ENCODE measurements around the gene PCDHA4.
"Not testable (repeated sequence)": the region's sequence is repeated elsewhere in the genome, so short reads cannot be mapped to it uniquely, and the experiment has no call there.

PCDHA4 gene

GRCh38 chr5:140796072-140796717 lies 10.7 kb upstream of the PCDHA4 start:
- H3K4me1 ChIP-seq (ENCODE audit: control insufficient read depth, insufficient read depth, low read length); H3K36me3 ChIP-seq (ENCODE audit: control insufficient read depth, insufficient read depth, low read length); H3K4me3 ChIP-seq (ENCODE audit: low read depth, low read length); H3K27me3 ChIP-seq (ENCODE audit: control insufficient read depth, insufficient read depth, low read length); H3K9ac ChIP-seq (ENCODE audit: low read depth, low read length); H3K27ac ChIP-seq (ENCODE audit: low read depth, low read length): not testable (repeated sequence)
- peaks cover 18% of the 10 kb centered on the region for H3K9me3 ChIP-seq (ENCODE audit: control insufficient read depth, insufficient read depth, low read length)

GRCh38 chr5:140796718-140797095 lies 10.2 kb upstream of the PCDHA4 start:
- Histone ChIP-seq H3K4me3 (ENCODE audit: low read depth, low read length) (no peak overlapping the region), H3K9ac (ENCODE audit: low read depth, low read length) (no peak overlapping the region), H3K36me3 (ENCODE audit: control insufficient read depth, insufficient read depth, low read length) (no peaks in the 10 kb centered on the region), H3K27ac (ENCODE audit: low read depth, low read length) (no peak overlapping the region), H3K9me3 (ENCODE audit: control insufficient read depth, insufficient read depth, low read length) (peaks cover 18% of the 10 kb centered on the region), H3K4me1 (ENCODE audit: control insufficient read depth, insufficient read depth, low read length) (no peaks in the 10 kb centered on the region), H3K27me3 (ENCODE audit: control insufficient read depth, insufficient read depth, low read length) (no peaks in the 10 kb centered on the region)

GRCh38 chr5:140800816-140801493 lies 5.9 kb upstream of the PCDHA4 start, which contains the start of gene PCDHA3:
Gene PCDHA3, plus strand, starts transcription at chr5:140801057.
- no peaks in the 10 kb centered on the region for H3K4me1 ChIP-seq (ENCODE audit: control insufficient read depth, insufficient read depth, low read length)

GRCh38 chr5:140801494-140801841 lies 5.4 kb upstream of the PCDHA4 start:
- H3K27ac ChIP-seq (ENCODE audit: low read depth, low read length): no peak overlapping the region
- H3K9ac ChIP-seq (ENCODE audit: low read depth, low read length): no peak overlapping the region
- H3K4me1 ChIP-seq (ENCODE audit: control insufficient read depth, insufficient read depth, low read length): no peaks in the 10 kb centered on the region
- H3K27me3 ChIP-seq (ENCODE audit: control insufficient read depth, insufficient read depth, low read length): no peaks in the 10 kb centered on the region
- no peak overlapping the region; the same call in 1 of the 2 replicates for H3K4me3 ChIP-seq (ENCODE audit: low read depth, low read length)
- peaks cover 14% of the 10 kb centered on the region; the same call in 1 of the 2 replicates for H3K9me3 ChIP-seq (ENCODE audit: control insufficient read depth, insufficient read depth, low read length)
- H3K36me3 ChIP-seq (ENCODE audit: control insufficient read depth, insufficient read depth, low read length): no peaks in the 10 kb centered on the region

More at GRCh38 chr5:140800816-140801493, 5.9 kb upstream of the PCDHA4 start, which contains the start of gene PCDHA3:
- no peaks in the 10 kb centered on the region for H3K36me3 ChIP-seq (ENCODE audit: control insufficient read depth, insufficient read depth, low read length)
- no peaks in the 10 kb centered on the region for H3K27me3 ChIP-seq (ENCODE audit: control insufficient read depth, insufficient read depth, low read length)
- no peak within 1 kb of the TSS for H3K9ac ChIP-seq (ENCODE audit: low read depth, low read length)
- no peak within 1 kb of the TSS for H3K27ac ChIP-seq (ENCODE audit: low read depth, low read length)
- H3K4me3 ChIP-seq (ENCODE audit: low read depth, low read length): no peak within 1 kb of the TSS; the same call in 1 of the 2 replicates
- H3K9me3 ChIP-seq (ENCODE audit: control insufficient read depth, insufficient read depth, low read length): peaks cover 14% of the 10 kb centered on the region; the same call in 1 of the 2 replicates

- H3K9me3 ChIP-seq (ENCODE audit: control insufficient read depth, insufficient read depth, low read length): peaks cover 14% of the 10 kb centered on the region; the same call in 1 of the 2 replicates
- H3K27me3 ChIP-seq (ENCODE audit: control insufficient read depth, insufficient read depth, low read length); H3K4me1 ChIP-seq (ENCODE audit: control insufficient read depth, insufficient read depth, low read length); H3K27ac ChIP-seq (ENCODE audit: low read depth, low read length); H3K4me3 ChIP-seq (ENCODE audit: low read depth, low read length); H3K36me3 ChIP-seq (ENCODE audit: control insufficient read depth, insufficient read depth, low read length); H3K9ac ChIP-seq (ENCODE audit: low read depth, low read length): not testable (repeated sequence)
Measured at GRCh38 chr5:140802381-140802780, 4.5 kb upstream of the PCDHA4 start.

GRCh38 chr5:140802781-140803271 lies 4.0 kb upstream of the PCDHA4 start:
- no peaks in the 10 kb centered on the region for H3K36me3 ChIP-seq (ENCODE audit: control insufficient read depth, insufficient read depth, low read length)
- H3K27me3 ChIP-seq (ENCODE audit: control insufficient read depth, insufficient read depth, low read length): no peaks in the 10 kb centered on the region
- no peak overlapping the region for H3K4me3 ChIP-seq (ENCODE audit: low read depth, low read length)
- no peak overlapping the region for H3K27ac ChIP-seq (ENCODE audit: low read depth, low read length)
- H3K9ac ChIP-seq (ENCODE audit: low read depth, low read length): no peak overlapping the region
- H3K4me1 ChIP-seq (ENCODE audit: control insufficient read depth, insufficient read depth, low read length): no peaks in the 10 kb centered on the region
- peaks cover 14% of the 10 kb centered on the region; the same call in 1 of the 2 replicates for H3K9me3 ChIP-seq (ENCODE audit: control insufficient read depth, insufficient read depth, low read length)

GRCh38 chr5:140808241-140808888 lies 1.5 kb downstream of the PCDHA4 start:
- not testable (repeated sequence) for H3K27me3 ChIP-seq (ENCODE audit: control insufficient read depth, insufficient read depth, low read length); H3K36me3 ChIP-seq (ENCODE audit: control insufficient read depth, insufficient read depth, low read length); H3K27ac ChIP-seq (ENCODE audit: low read depth, low read length); H3K9ac ChIP-seq (ENCODE audit: low read depth, low read length); H3K4me3 ChIP-seq (ENCODE audit: low read depth, low read length); H3K9me3 ChIP-seq (ENCODE audit: control insufficient read depth, insufficient read depth, low read length); H3K4me1 ChIP-seq (ENCODE audit: control insufficient read depth, insufficient read depth, low read length)

- Histone ChIP-seq H3K4me1 (ENCODE audit: control insufficient read depth, insufficient read depth, low read length) (no peaks in the 10 kb centered on the region), H3K36me3 (ENCODE audit: control insufficient read depth, insufficient read depth, low read length) (no peaks in the 10 kb centered on the region), H3K9me3 (ENCODE audit: control insufficient read depth, insufficient read depth, low read length) (no peaks in the 10 kb centered on the region)
Measured at GRCh38 chr5:140808889-140809291, 2.0 kb downstream of the PCDHA4 start.

GRCh38 chr5:140821375-140822280 lies 14.8 kb downstream of the PCDHA4 start, which contains the start of gene PCDHA5:
Gene PCDHA5, plus strand, starts transcription at chr5:140821613.
- Histone ChIP-seq H3K9ac (ENCODE audit: low read depth, low read length) (no peak within 1 kb of the TSS), H3K4me1 (ENCODE audit: control insufficient read depth, insufficient read depth, low read length) (no peaks in the 10 kb centered on the region), H3K4me3 (ENCODE audit: low read depth, low read length) (no peak within 1 kb of the TSS), H3K9me3 (ENCODE audit: control insufficient read depth, insufficient read depth, low read length) (no peaks in the 10 kb centered on the region), H3K27me3 (ENCODE audit: control insufficient read depth, insufficient read depth, low read length) (no peaks in the 10 kb centered on the region), H3K36me3 (ENCODE audit: control insufficient read depth, insufficient read depth, low read length) (no peaks in the 10 kb centered on the region), H3K27ac (ENCODE audit: low read depth, low read length) (no peak within 1 kb of the TSS)

More at GRCh38 chr5:140808889-140809291, 2.0 kb downstream of the PCDHA4 start:
- Histone ChIP-seq H3K4me3 (ENCODE audit: low read depth, low read length) (no peak overlapping the region), H3K9ac (ENCODE audit: low read depth, low read length) (no peak overlapping the region), H3K27me3 (ENCODE audit: control insufficient read depth, insufficient read depth, low read length) (no peaks in the 10 kb centered on the region), H3K27ac (ENCODE audit: low read depth, low read length) (no peak overlapping the region)

- Histone ChIP-seq H3K27ac (ENCODE audit: low read depth, low read length) (no peak overlapping the region), H3K27me3 (ENCODE audit: control insufficient read depth, insufficient read depth, low read length) (no peaks in the 10 kb centered on the region), H3K36me3 (ENCODE audit: control insufficient read depth, insufficient read depth, low read length) (no peaks in the 10 kb centered on the region), H3K9ac (ENCODE audit: low read depth, low read length) (no peak overlapping the region), H3K9me3 (ENCODE audit: control insufficient read depth, insufficient read depth, low read length) (no peaks in the 10 kb centered on the region), H3K4me3 (ENCODE audit: low read depth, low read length) (no peak overlapping the region), H3K4me1 (ENCODE audit: control insufficient read depth, insufficient read depth, low read length) (no peaks in the 10 kb centered on the region)
Measured at GRCh38 chr5:140822281-140822629, 15.4 kb downstream of the PCDHA4 start.
